ENCODE measurements around the gene SLC38A9.

SLC38A9 gene

GRCh38 chr5:55580042-55580441, 132.1 kb downstream of the SLC38A9 start:
- no peak for DNase-seq (ENCODE audit: low read depth)

GRCh38 chr5:55578771-55579170, 133.4 kb downstream of the SLC38A9 start:
- DNase-seq (ENCODE audit: low read depth): no peak

- DNase-seq (ENCODE audit: low read depth): no peak
Observed at GRCh38 chr5:55577353-55578060, 134.6 kb downstream of the SLC38A9 start.

GRCh38 chr5:55576661-55577060, 135.5 kb downstream of the SLC38A9 start:
- DNase-seq (ENCODE audit: low read depth): no peak
